Activated CD4-positive, alpha-beta T cell treated with anti-CD3 and anti-CD28 coated beads, Interleukin-2, amount 10 ng/mL, durations not matched to agents 7 days and 5 days (primary cell): ENCODE data around the gene GBF1. TPM values are rescaled to one million over a fixed set of nuclear protein-coding genes. Genes with fewer than 3 reads are reported as not detected.

Experiments used
- CTCF ChIA-PET: fragments of 350-600 bp; sonication (Branson Sonifier 250); formaldehyde crosslinking; loops from one replicate; lab custom pipeline; 2021; ENCODE audit warnings: antibody characterized with exemption; lab: Charles Lee
- POLR2A ChIA-PET: fragments of 350-600 bp; sonication (Branson Sonifier 250); formaldehyde crosslinking; loops from one replicate; lab custom pipeline; 2021; ENCODE audit warnings: antibody characterized with exemption; lab: Charles Lee
- DNase-seq: peaks from one replicate; pipeline ENCODE4 v3.0.0-alpha.2; 2020
- H3K27ac Mint-ChIP-seq: one replicate; pipeline ENCODE4 v1.8.0; 2021; ENCODE audit warnings: mild to moderate bottlenecking, moderate library complexity, mixed read lengths
- H3K27me3 Mint-ChIP-seq: one replicate; pipeline ENCODE4 v1.8.0; 2021; ENCODE audit warnings: mixed read lengths
- H3K36me3 Mint-ChIP-seq: one replicate; pipeline ENCODE4 v1.8.0; 2021; ENCODE audit warnings: low read depth, mixed read lengths
- H3K4me1 Mint-ChIP-seq: one replicate; pipeline ENCODE4 v1.8.0; 2021; ENCODE audit warnings: mixed read lengths
- H3K4me3 Mint-ChIP-seq: one replicate; pipeline ENCODE4 v1.8.0; 2021; ENCODE audit warnings: mild to moderate bottlenecking, moderate library complexity, mixed read lengths
- H3K9me3 Mint-ChIP-seq: one replicate; pipeline ENCODE4 v1.8.0; 2021; ENCODE audit warnings: mixed read lengths
- total RNA-seq, 2 experiments: library from RNA; stranded (reverse); gene quantifications; one replicate each; pipeline ENCODE4 v1.2.3, GENCODE V29; 2021

Gene GBF1
- total RNA-seq, 2 experiments from 2014 or later, result 42.4 to 44.6 TPM

- Mint-ChIP-seq H3K9me3 (no peaks in the 10 kb centered on the region), H3K4me1 (peaks cover 2% of the 10 kb centered on the region), H3K27me3 (no peaks in the 10 kb centered on the region), H3K4me3 (no peak overlapping the region), H3K36me3 (peaks cover 8% of the 10 kb centered on the region), H3K27ac (no peak overlapping the region)
- ChIA-PET POLR2A (no interaction called here), CTCF (interaction anchor here (0.8 to 4.9 kb wide), 4 partner anchors 8 to 171 kb away, joined by 3 to 32 read pairs (median 4); no protein-coding TSS in a partner anchor)
- no peak for DNase-seq
Measured at GRCh38 chr10:102341038-102341688, 95.8 kb downstream of the GBF1 start.

DNA sequence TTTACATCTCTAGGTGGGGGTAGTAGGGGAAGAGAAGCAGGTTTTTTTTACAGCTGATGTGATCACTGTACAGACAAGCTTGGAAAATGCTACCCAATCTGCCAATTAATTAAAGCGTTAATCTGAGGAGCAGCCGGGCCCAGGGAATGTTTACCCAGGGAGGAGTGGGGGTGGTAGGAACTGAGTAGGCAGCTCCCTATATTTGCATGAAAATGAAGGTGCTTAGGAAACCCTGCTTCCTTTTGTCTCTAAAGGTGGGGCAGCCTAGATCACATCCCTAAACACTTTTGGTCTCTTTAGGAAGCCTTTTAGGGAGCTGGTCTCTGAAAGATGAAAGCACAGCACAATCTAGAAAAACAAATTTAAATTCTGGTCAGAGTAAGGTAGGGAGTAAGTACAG, 97.1 kb downstream of the GBF1 start:
- no peak overlapping the region for H3K27ac Mint-ChIP-seq
- CTCF ChIA-PET, result interaction anchor here (0.7 to 4.9 kb wide), 3 partner anchors 8 to 111 kb away, joined by 4 to 32 read pairs (median 5); no protein-coding TSS in a partner anchor

GRCh38 chr10:102342958-102343357, 97.6 kb downstream of the GBF1 start:
- peaks cover 2% of the 10 kb centered on the region for H3K4me1 Mint-ChIP-seq
- no peak overlapping the region for H3K4me3 Mint-ChIP-seq
- H3K27ac Mint-ChIP-seq, result no peak overlapping the region
- peaks cover 8% of the 10 kb centered on the region for H3K36me3 Mint-ChIP-seq
- ChIA-PET CTCF (interaction anchor here (2.1 to 4.9 kb wide), 2 partner anchors 10 to 112 kb away, joined by 5 to 32 read pairs; no protein-coding TSS in a partner anchor), POLR2A (no interaction called here)
- no peaks in the 10 kb centered on the region for H3K27me3 Mint-ChIP-seq
- no peaks in the 10 kb centered on the region for H3K9me3 Mint-ChIP-seq
- no peak for DNase-seq

More for the DNA sequence above, 97.1 kb downstream of the GBF1 start:
- POLR2A ChIA-PET, result no interaction called here
- Mint-ChIP-seq H3K27me3 (no peaks in the 10 kb centered on the region), H3K4me1 (peaks cover 2% of the 10 kb centered on the region), H3K4me3 (no peak overlapping the region), H3K9me3 (no peaks in the 10 kb centered on the region), H3K36me3 (peaks cover 8% of the 10 kb centered on the region)
- no peak for DNase-seq

- Mint-ChIP-seq H3K9me3 (no peaks in the 10 kb centered on the region), H3K36me3 (peaks cover 5% of the 10 kb centered on the region), H3K27me3 (no peaks in the 10 kb centered on the region), H3K27ac (no peak overlapping the region), H3K4me1 (peaks cover 2% of the 10 kb centered on the region), H3K4me3 (no peak overlapping the region)
- CTCF ChIA-PET, result interaction anchor here (1.5 to 4.9 kb wide), 3 partner anchors 9 to 239 kb away, joined by 4 to 32 read pairs (median 5); no protein-coding TSS in a partner anchor
- POLR2A ChIA-PET, result no interaction called here
- DNase-seq, result no peak
Measured at GRCh38 chr10:102344067-102344466, 98.7 kb downstream of the GBF1 start.

- H3K27ac Mint-ChIP-seq, result no peak overlapping the region
- H3K27me3 Mint-ChIP-seq, result no peaks in the 10 kb centered on the region
- ChIA-PET CTCF (interaction anchor here (1.2 to 11.8 kb wide), 7 partner anchors 9 to 178 kb away, joined by 3 to 170 read pairs (median 5); no protein-coding TSS in a partner anchor), POLR2A (no interaction called here)
- H3K9me3 Mint-ChIP-seq, result no peaks in the 10 kb centered on the region
- H3K36me3 Mint-ChIP-seq, result peaks cover 11% of the 10 kb centered on the region
- no peaks in the 10 kb centered on the region for H3K4me1 Mint-ChIP-seq
- DNase-seq, result peak; percentile 20
- H3K4me3 Mint-ChIP-seq, result no peak overlapping the region
Measured at GRCh38 chr10:102347236-102347828, 102.0 kb downstream of the GBF1 start.

DNA sequence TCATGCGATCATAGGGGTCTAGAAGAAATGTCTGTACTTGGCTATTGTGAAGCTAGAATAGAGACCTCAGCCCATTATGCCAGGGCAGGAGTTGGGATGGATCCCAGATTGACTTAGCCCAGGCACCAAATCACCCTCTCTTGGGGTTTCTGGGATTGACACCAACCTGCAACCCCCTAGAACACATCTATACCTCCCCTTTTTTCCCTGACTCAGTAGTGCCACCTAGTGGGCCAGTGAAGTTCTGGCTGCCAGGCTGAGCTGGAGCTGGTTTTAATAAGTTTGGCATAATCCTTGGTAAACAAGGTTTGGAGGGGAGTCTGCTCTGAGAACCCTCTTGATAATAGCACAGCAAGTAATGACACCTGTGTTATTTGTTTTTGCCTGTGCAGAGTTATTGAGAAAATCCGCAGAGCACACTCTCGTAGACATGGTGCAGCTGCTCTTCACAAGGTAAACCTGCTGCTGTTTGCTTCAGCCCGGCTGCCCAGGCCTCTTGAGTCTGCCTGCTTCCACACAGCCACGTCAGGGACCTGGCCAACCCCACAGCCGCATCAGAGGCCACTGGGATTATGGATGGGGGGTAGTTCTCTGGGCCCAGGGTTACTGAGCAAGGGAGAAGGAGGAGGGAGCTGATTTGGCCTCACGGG, 106.9 kb downstream of the GBF1 start:
- H3K9me3 Mint-ChIP-seq, result no peaks in the 10 kb centered on the region
- H3K27ac Mint-ChIP-seq, result no peak overlapping the region
- no peaks in the 10 kb centered on the region for H3K4me1 Mint-ChIP-seq
- peaks cover 22% of the 10 kb centered on the region for H3K36me3 Mint-ChIP-seq
- peak; percentile 80 for DNase-seq
- CTCF ChIA-PET, result interaction anchor here (0.5 to 11.8 kb wide), 29 partner anchors 9 to 232 kb away, joined by 3 to 170 read pairs (median 4); partner anchors contain the start of genes ELOVL3 and NFKB2
- H3K4me3 Mint-ChIP-seq, result no peak overlapping the region
- POLR2A ChIA-PET, result no interaction called here
- no peaks in the 10 kb centered on the region for H3K27me3 Mint-ChIP-seq

- peaks cover 13% of the 10 kb centered on the region for H3K4me1 Mint-ChIP-seq
- no peak for DNase-seq
- H3K4me3 Mint-ChIP-seq, result no peak overlapping the region
- no peak overlapping the region for H3K27ac Mint-ChIP-seq
- peaks cover 38% of the 10 kb centered on the region for H3K36me3 Mint-ChIP-seq
- CTCF ChIA-PET, result interaction anchor here (0.5 to 11.8 kb wide), 10 partner anchors 9 to 185 kb away, joined by 3 to 170 read pairs (median 4); no protein-coding TSS in a partner anchor
- H3K9me3 Mint-ChIP-seq, result no peaks in the 10 kb centered on the region
- POLR2A ChIA-PET, result no interaction called here
- no peaks in the 10 kb centered on the region for H3K27me3 Mint-ChIP-seq
Measured at GRCh38 chr10:102354451-102354850, 109.1 kb downstream of the GBF1 start.

- no peak for DNase-seq
- Mint-ChIP-seq H3K4me3 (no peak overlapping the region), H3K9me3 (no peaks in the 10 kb centered on the region), H3K36me3 (peaks cover 53% of the 10 kb centered on the region), H3K27me3 (no peaks in the 10 kb centered on the region), H3K4me1 (peaks cover 13% of the 10 kb centered on the region), H3K27ac (no peak overlapping the region)
- ChIA-PET POLR2A (no interaction called here), CTCF (interaction anchor here (0.6 to 8.7 kb wide), 12 partner anchors 8 to 454 kb away, joined by 3 to 49 read pairs (median 4); partner anchors contain the start of genes GBF1 and SUFU)
Measured at GRCh38 chr10:102358712-102359382, 113.5 kb downstream of the GBF1 start.

- DNase-seq, result no peak
- no peaks in the 10 kb centered on the region for H3K27me3 Mint-ChIP-seq
- no peak overlapping the region for H3K4me3 Mint-ChIP-seq
- H3K36me3 Mint-ChIP-seq, result peaks cover 77% of the 10 kb centered on the region
- H3K4me1 Mint-ChIP-seq, result no peaks in the 10 kb centered on the region
- no peak overlapping the region for H3K27ac Mint-ChIP-seq
- ChIA-PET POLR2A (no interaction called here), CTCF (interaction anchor here (1.0 to 1.9 kb wide), 4 partner anchors 10 to 19 kb away, joined by 3 to 10 read pairs (median 6); no protein-coding TSS in a partner anchor)
- no peaks in the 10 kb centered on the region for H3K9me3 Mint-ChIP-seq
Measured at GRCh38 chr10:102367441-102367840, 122.1 kb downstream of the GBF1 start.

DNA sequence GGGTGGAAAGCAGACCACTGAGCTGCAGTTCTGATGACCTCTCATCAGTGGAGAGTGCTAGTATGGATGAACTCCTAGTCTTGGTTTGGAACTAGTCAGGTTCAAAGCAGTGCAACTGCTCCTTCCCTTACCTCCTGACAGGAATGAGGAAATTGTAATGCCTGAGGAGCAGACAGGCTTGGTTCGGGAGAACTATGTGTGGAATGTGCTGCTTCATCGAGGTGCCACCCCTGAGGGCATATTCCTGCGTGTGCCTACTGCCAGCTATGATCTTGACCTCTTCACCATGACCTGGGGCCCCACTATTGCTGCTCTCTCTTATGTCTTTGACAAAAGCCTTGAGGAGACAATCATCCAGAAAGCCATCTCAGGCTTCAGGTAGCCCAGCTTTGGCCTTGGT, 122.7 kb downstream of the GBF1 start:
- no peaks in the 10 kb centered on the region for H3K27me3 Mint-ChIP-seq
- no peak for DNase-seq
- H3K9me3 Mint-ChIP-seq, result no peaks in the 10 kb centered on the region
- ChIA-PET CTCF (interaction anchor here (0.7 to 2.5 kb wide), 8 partner anchors 7 to 138 kb away, joined by 3 to 10 read pairs (median 5); partner anchors contain the start of gene NFKB2), POLR2A (no interaction called here)
- H3K4me3 Mint-ChIP-seq, result no peak overlapping the region
- H3K27ac Mint-ChIP-seq, result no peak overlapping the region
- no peaks in the 10 kb centered on the region for H3K4me1 Mint-ChIP-seq
- H3K36me3 Mint-ChIP-seq, result peaks cover 75% of the 10 kb centered on the region

GRCh38 chr10:102371295-102371694, 126.0 kb downstream of the GBF1 start:
- Mint-ChIP-seq H3K27ac (no peak overlapping the region), H3K9me3 (no peaks in the 10 kb centered on the region), H3K27me3 (no peaks in the 10 kb centered on the region), H3K4me1 (no peaks in the 10 kb centered on the region), H3K4me3 (no peak overlapping the region), H3K36me3 (peaks cover 69% of the 10 kb centered on the region)
- ChIA-PET POLR2A (interaction anchor here (0.6 kb wide), 1 partner anchor 93 kb away, joined by 10 read pairs; no protein-coding TSS in a partner anchor), CTCF (interaction anchor here (0.5 to 2.3 kb wide), 9 partner anchors 13 to 747 kb away, joined by 3 to 7 read pairs (median 3); no protein-coding TSS in a partner anchor)
- no peak for DNase-seq

DNA sequence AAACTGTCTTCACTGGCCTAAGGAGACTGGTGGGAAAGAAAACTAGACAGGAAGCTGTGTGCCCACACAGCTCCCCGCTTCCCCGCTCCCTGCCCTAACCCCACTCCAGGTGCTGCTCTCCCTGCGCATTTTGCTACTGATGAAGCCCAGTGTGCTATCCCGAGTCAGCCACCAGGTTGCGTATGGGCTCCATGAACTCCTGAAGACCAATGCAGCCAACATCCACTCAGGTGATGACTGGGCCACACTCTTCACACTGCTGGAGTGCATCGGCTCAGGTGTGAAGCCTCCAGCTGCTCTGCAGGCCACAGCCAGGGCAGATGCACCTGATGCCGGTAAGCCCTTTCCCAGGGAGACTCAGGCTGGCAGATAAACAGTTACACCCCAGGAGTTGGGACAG, 129.9 kb downstream of the GBF1 start:
- CTCF ChIA-PET, result interaction anchor here (0.5 to 2.0 kb wide), 8 partner anchors 10 to 235 kb away, joined by 3 to 7 read pairs (median 4); no protein-coding TSS in a partner anchor
- Mint-ChIP-seq H3K27me3 (no peaks in the 10 kb centered on the region), H3K36me3 (peaks cover 42% of the 10 kb centered on the region)

More for the DNA sequence above, 129.9 kb downstream of the GBF1 start:
- Mint-ChIP-seq H3K4me1 (no peaks in the 10 kb centered on the region), H3K4me3 (no peak overlapping the region), H3K27ac (no peak overlapping the region), H3K9me3 (no peaks in the 10 kb centered on the region)
- POLR2A ChIA-PET, result no interaction called here
- DNase-seq, result no peak
